Trophoblast cell (in vitro differentiated cells and primary cell): ENCODE results near the gene ODAD2.

ENCODE experiments used
- DNase-seq, 2 donors: peaks; one replicate each; pipeline ENCODE4 v3.0.0-alpha.2; 2016
- H2AFZ ChIP-seq: 2 replicates; pipeline ENCODE4 v1.6.1; 2013; ENCODE audit warnings: low read length, moderate library complexity, mild to moderate bottlenecking; ENCODE audit not compliant: insufficient read depth, poor library complexity
- H2AK5ac ChIP-seq: 2 replicates; pipeline ENCODE4 v1.6.1; 2013; ENCODE audit warnings: mild to moderate bottlenecking, low read length
- H2BK120ac ChIP-seq: 2 replicates; pipeline ENCODE4 v1.6.1; 2013; ENCODE audit warnings: low read length, mild to moderate bottlenecking, moderate library complexity; ENCODE audit not compliant: insufficient read depth, poor library complexity
- H2BK12ac ChIP-seq: 2 replicates; pipeline ENCODE4 v1.6.1; 2013; ENCODE audit warnings: mild to moderate bottlenecking, low read length, moderate library complexity
- H2BK5ac ChIP-seq: 2 replicates; pipeline ENCODE4 v1.6.1; 2013; ENCODE audit warnings: low read length, low read depth, moderate library complexity, mild to moderate bottlenecking; ENCODE audit not compliant: poor library complexity
- H3K14ac ChIP-seq: 2 replicates; pipeline ENCODE4 v1.6.1; 2013; ENCODE audit warnings: mild to moderate bottlenecking, low read length
- H3K18ac ChIP-seq: 2 replicates; pipeline ENCODE4 v1.6.1; 2013; ENCODE audit warnings: mild to moderate bottlenecking, low read length
- H3K23ac ChIP-seq: 2 replicates; pipeline ENCODE4 v1.6.1; 2013; ENCODE audit warnings: low read length
- H3K27ac ChIP-seq: 2 replicates; pipeline ENCODE4 v1.5.1; 2013; ENCODE audit warnings: low read depth, mild to moderate bottlenecking, inconsistent platforms, low read length, moderate library complexity
- H3K27me3 ChIP-seq: 2 replicates; pipeline ENCODE4 v1.6.1; 2013; ENCODE audit warnings: inconsistent platforms, mild to moderate bottlenecking, low read length, moderate library complexity; ENCODE audit not compliant: insufficient read depth
- H3K36me3 ChIP-seq, 2 experiments: 1 replicate in 1 of 2; 2 replicates in 1 of 2; pipeline ENCODE4 v1.6.1; 2013; ENCODE audit warnings: low read length in 2 of 2, mild to moderate bottlenecking in 2 of 2, moderate library complexity in 1 of 2; ENCODE audit not compliant: insufficient read depth in 2 of 2, control insufficient read depth in 1 of 2
- H3K4ac ChIP-seq: 2 replicates; pipeline ENCODE4 v1.6.1; 2013; ENCODE audit warnings: low read depth, mild to moderate bottlenecking, low read length, moderate library complexity
- H3K4me1 ChIP-seq, 2 experiments: 1 replicate in 1 of 2; 2 replicates in 1 of 2; pipeline ENCODE4 v1.6.1; 2013; ENCODE audit warnings: low read length in 2 of 2, mild to moderate bottlenecking in 2 of 2, moderate library complexity in 1 of 2; ENCODE audit not compliant: insufficient read depth in 2 of 2, control insufficient read depth in 1 of 2
- H3K4me2 ChIP-seq: 2 replicates; pipeline ENCODE4 v1.6.1; 2013; ENCODE audit warnings: inconsistent platforms, mild to moderate bottlenecking, low read length, moderate library complexity
- H3K4me3 ChIP-seq: 2 replicates; pipeline ENCODE4 v1.5.1; 2013; ENCODE audit warnings: mild to moderate bottlenecking, low read depth, low read length, inconsistent platforms
- H3K79me1 ChIP-seq: one replicate; pipeline ENCODE4 v1.6.1; 2013; ENCODE audit warnings: low read length
- H3K79me2 ChIP-seq: 2 replicates; pipeline ENCODE4 v1.6.1; 2013; ENCODE audit warnings: low read length, mild to moderate bottlenecking; ENCODE audit not compliant: control insufficient read depth, insufficient read depth, poor library complexity
- H3K9ac ChIP-seq: 2 replicates; pipeline ENCODE4 v1.6.1; 2013; ENCODE audit warnings: mild to moderate bottlenecking, low read length
- H3K9me3 ChIP-seq: 2 replicates; pipeline ENCODE4 v1.6.1; 2013; ENCODE audit warnings: low read depth, mild to moderate bottlenecking, control low read depth, inconsistent platforms, low read length; ENCODE audit not compliant: insufficient read depth
- H4K12ac ChIP-seq: 2 replicates; pipeline ENCODE4 v1.6.1; 2013; ENCODE audit warnings: low read depth, mild to moderate bottlenecking, low read length, moderate library complexity
- H4K8ac ChIP-seq: 2 replicates; pipeline ENCODE4 v1.6.1; 2013; ENCODE audit warnings: low read depth, mild to moderate bottlenecking, low read length, moderate library complexity
- H4K91ac ChIP-seq: one replicate; pipeline ENCODE4 v1.6.1; 2013; ENCODE audit warnings: low read depth, mild to moderate bottlenecking, low read length, moderate library complexity
- WGBS: extraction: QIAGEN DNeasy Blood & Tissue Kit; methylation state at CpG from one replicate; pipeline ENCODE4 v1.1.7; 2013; ENCODE audit warnings: missing lambda C conversion rate; ENCODE audit not compliant: insufficient read length, insufficient coverage; ENCODE audit errors: extremely low coverage; 5-methylcytosine and 5-hydroxymethylcytosine counted together

ODAD2 gene

DNA sequence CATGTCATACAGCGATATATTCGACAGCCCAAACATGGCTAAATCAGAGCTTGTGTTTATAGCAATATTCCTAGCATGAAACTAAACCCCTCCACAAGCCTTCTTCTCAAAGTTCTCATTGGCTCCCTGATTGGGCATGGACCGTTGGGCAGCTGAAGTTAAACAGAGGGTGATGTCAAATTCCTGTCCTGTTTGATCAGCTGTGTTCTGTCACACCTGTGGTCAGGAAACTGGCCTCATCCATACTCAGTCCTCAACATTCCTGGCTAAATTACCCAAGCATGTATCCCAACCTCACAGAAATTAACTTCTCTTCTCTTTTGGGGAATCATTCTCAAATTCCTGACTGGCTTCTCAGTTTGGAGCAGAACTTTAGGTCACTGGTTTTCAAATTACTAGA is 107.9 kb downstream of the ODAD2 start:
- Histone ChIP-seq H3K36me3 (no peaks in the 10 kb centered on the region), H2BK12ac (no peak overlapping the region), H3K9me3 (no peaks in the 10 kb centered on the region), H4K91ac (no peak overlapping the region), H2BK120ac (no peak overlapping the region), H3K14ac (no peak overlapping the region), H3K79me2 (no peaks in the 10 kb centered on the region), H3K4me3 (no peak overlapping the region), H3K27me3 (no peaks in the 10 kb centered on the region), H4K12ac (no peak overlapping the region), H3K4me2 (no peak overlapping the region), H3K79me1 (no peaks in the 10 kb centered on the region), H2AFZ (no peak overlapping the region), H3K18ac (no peak overlapping the region), H3K23ac (no peak overlapping the region), H3K9ac (no peak overlapping the region), H2BK5ac (no peak overlapping the region), H4K8ac (no peak overlapping the region), H2AK5ac (no peak overlapping the region), H3K4ac (no peak overlapping the region), H3K27ac (no peak overlapping the region), H3K4me1 (no peaks in the 10 kb centered on the region)
- no CpG with 5 or more reads among the region's 3 CpGs for WGBS
- no peak for DNase-seq

DNA sequence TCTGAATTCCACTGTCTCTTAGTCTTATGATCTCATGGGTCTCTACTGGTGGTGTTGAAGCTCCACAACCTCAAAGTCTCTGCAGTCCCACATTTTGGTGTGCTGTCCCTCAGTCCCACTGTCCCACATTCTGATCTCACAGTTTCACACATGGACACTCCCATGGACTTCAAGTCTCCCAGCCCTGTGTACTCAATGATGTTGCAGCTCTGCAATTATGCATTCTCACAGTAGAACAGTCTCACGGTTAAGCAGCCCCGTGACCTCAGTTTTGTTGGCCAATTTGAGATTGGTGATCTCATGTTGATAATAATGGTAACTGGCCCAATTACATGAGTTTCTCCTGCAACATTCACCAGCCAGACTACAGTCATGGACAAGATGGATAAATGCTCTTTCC is 109.4 kb downstream of the ODAD2 start:
- no peak overlapping the region for H3K4me2 ChIP-seq
- no peak overlapping the region for H2BK120ac ChIP-seq
- no peak overlapping the region for H2BK12ac ChIP-seq
- H4K8ac ChIP-seq = no peak overlapping the region
- no peaks in the 10 kb centered on the region for H3K9me3 ChIP-seq
- no CpG with 5 or more reads among the region's 2 CpGs for WGBS
- H3K36me3 ChIP-seq = no peaks in the 10 kb centered on the region
- H3K18ac ChIP-seq = no peak overlapping the region
- no peak overlapping the region for H3K14ac ChIP-seq
- H3K4me1 ChIP-seq = no peaks in the 10 kb centered on the region
- no peak overlapping the region for H3K27ac ChIP-seq
- H4K12ac ChIP-seq = no peak overlapping the region
- H4K91ac ChIP-seq = no peak overlapping the region
- no peak overlapping the region for H2AK5ac ChIP-seq
- no peak overlapping the region for H3K9ac ChIP-seq
- H3K4ac ChIP-seq = no peak overlapping the region
- H3K23ac ChIP-seq = no peak overlapping the region
- no peak for DNase-seq
- no peaks in the 10 kb centered on the region for H3K79me1 ChIP-seq
- H3K4me3 ChIP-seq = no peak overlapping the region
- no peak overlapping the region for H2AFZ ChIP-seq
- no peaks in the 10 kb centered on the region for H3K79me2 ChIP-seq
- H2BK5ac ChIP-seq = no peak overlapping the region
- H3K27me3 ChIP-seq = no peaks in the 10 kb centered on the region

DNA sequence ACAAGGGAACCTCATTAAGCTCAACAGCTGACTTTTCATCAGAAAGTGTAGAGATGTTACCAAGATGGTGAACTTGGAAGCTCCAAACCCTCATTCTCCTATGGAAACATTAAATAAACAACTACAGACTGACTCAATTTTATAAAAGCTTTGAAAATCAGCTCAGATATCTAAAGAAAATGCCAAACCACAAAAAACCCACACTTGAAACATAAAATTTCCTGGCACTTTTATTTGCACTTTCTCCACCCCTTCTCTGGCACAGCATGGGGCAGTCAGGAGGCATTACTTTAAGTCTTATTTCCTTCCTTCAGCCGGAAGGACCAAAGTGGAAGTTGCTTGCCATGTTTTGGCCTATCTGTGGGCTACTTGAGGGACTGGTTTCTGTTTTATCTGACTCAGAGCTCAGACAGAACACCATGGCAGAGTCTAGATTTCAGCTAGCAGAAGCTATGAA is 114.7 kb downstream of the ODAD2 start:
- Histone ChIP-seq H2AK5ac (no peak overlapping the region), H3K4me1 (no peaks in the 10 kb centered on the region), H2BK12ac (no peak overlapping the region), H3K4ac (no peak overlapping the region), H3K36me3 (no peaks in the 10 kb centered on the region), H3K4me2 (no peak overlapping the region), H2BK120ac (no peak overlapping the region), H3K27me3 (no peaks in the 10 kb centered on the region), H3K9ac (no peak overlapping the region), H4K12ac (no peak overlapping the region), H3K9me3 (no peaks in the 10 kb centered on the region), H3K23ac (no peak overlapping the region), H2AFZ (no peak overlapping the region), H3K18ac (no peak overlapping the region), H4K91ac (no peak overlapping the region), H2BK5ac (no peak overlapping the region), H3K79me1 (no peaks in the 10 kb centered on the region), H4K8ac (no peak overlapping the region), H3K4me3 (no peak overlapping the region), H3K27ac (no peak overlapping the region), H3K79me2 (no peaks in the 10 kb centered on the region), H3K14ac (no peak overlapping the region)
- no peak for DNase-seq
- WGBS = no CpG with 5 or more reads among the region's 1 CpG

DNA sequence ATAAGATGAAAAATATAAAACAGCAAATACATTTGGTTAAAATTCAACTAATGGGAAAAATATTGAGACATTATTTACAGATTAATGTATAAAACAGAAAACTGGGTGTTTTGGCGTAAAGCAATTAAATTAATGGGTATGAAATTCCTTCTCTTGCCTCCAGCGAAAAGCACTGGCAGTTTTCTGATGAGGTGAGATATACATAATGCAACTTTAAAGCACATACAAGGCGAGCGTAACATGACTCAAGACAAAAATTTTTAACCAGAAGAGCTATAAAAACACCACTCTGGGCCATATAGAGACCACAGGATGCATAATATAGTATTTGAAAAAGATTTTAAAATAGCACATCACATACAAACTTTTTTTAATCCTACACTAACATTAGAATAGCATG is 120.6 kb downstream of the ODAD2 start:
- Histone ChIP-seq H3K4ac (no peak overlapping the region), H3K9ac (no peak overlapping the region), H3K4me1 (no peaks in the 10 kb centered on the region), H3K79me1 (no peaks in the 10 kb centered on the region), H3K27ac (no peak overlapping the region), H3K4me2 (no peak overlapping the region), H2BK12ac (no peak overlapping the region), H3K23ac (no peak overlapping the region), H3K36me3 (no peaks in the 10 kb centered on the region), H4K12ac (no peak overlapping the region), H3K79me2 (no peaks in the 10 kb centered on the region), H3K9me3 (no peaks in the 10 kb centered on the region), H2BK120ac (no peak overlapping the region), H2AK5ac (no peak overlapping the region), H3K14ac (no peak overlapping the region), H3K27me3 (no peaks in the 10 kb centered on the region), H2BK5ac (no peak overlapping the region), H3K4me3 (no peak overlapping the region), H3K18ac (no peak overlapping the region), H4K8ac (no peak overlapping the region), H2AFZ (no peak overlapping the region), H4K91ac (no peak overlapping the region)
- DNase-seq = no peak
- no CpG with 5 or more reads among the region's 4 CpGs for WGBS
